ENCODE data around the gene MED16.
A peak's percentile ranks its signal among the peaks of the same experiment; 100 is the strongest.

The MED16 gene

GRCh38 chr19:872266-872951 is 20.6 kb downstream of the MED16 start:
- Histone ChIP-seq H3K36me3 (ENCODE audit: insufficient read depth, low read depth, low read length) (peaks cover 17% of the 10 kb centered on the region), H3K4me1 (ENCODE audit: insufficient read depth, low read length) (peaks cover 2% of the 10 kb centered on the region), H3K27me3 (ENCODE audit: insufficient read depth, low read length) (no peaks in the 10 kb centered on the region), H3K9ac (ENCODE audit: low read depth, low read length) (no peak overlapping the region), H3K27ac (ENCODE audit: low read length) (no peak overlapping the region), H3K9me3 (ENCODE audit: insufficient read depth, low read depth, low read length) (no peaks in the 10 kb centered on the region), H3K4me3 (ENCODE audit: low read length) (no peak overlapping the region)

- Histone ChIP-seq H3K9ac (ENCODE audit: low read depth, low read length) (no peak overlapping the region), H3K27ac (ENCODE audit: low read length) (no peak overlapping the region), H3K36me3 (ENCODE audit: insufficient read depth, low read depth, low read length) (peaks cover 18% of the 10 kb centered on the region), H3K4me3 (ENCODE audit: low read length) (no peak overlapping the region), H3K9me3 (ENCODE audit: insufficient read depth, low read depth, low read length) (no peaks in the 10 kb centered on the region), H3K4me1 (ENCODE audit: insufficient read depth, low read length) (peaks cover 4% of the 10 kb centered on the region), H3K27me3 (ENCODE audit: insufficient read depth, low read length) (no peaks in the 10 kb centered on the region)
Observed at GRCh38 chr19:871446-872265, 21.3 kb downstream of the MED16 start.

GRCh38 chr19:870963-871401 is 22.0 kb downstream of the MED16 start:
- Histone ChIP-seq H3K4me1 (ENCODE audit: insufficient read depth, low read length) (peaks cover 4% of the 10 kb centered on the region), H3K27ac (ENCODE audit: low read length) (no peak overlapping the region), H3K36me3 (ENCODE audit: insufficient read depth, low read depth, low read length) (peaks cover 12% of the 10 kb centered on the region), H3K27me3 (ENCODE audit: insufficient read depth, low read length) (no peaks in the 10 kb centered on the region), H3K4me3 (ENCODE audit: low read length) (no peak overlapping the region), H3K9ac (ENCODE audit: low read depth, low read length) (no peak overlapping the region), H3K9me3 (ENCODE audit: insufficient read depth, low read depth, low read length) (no peaks in the 10 kb centered on the region)

GRCh38 chr19:870314-870713 is 22.7 kb downstream of the MED16 start:
- H3K27ac ChIP-seq (ENCODE audit: low read length) = no peak overlapping the region
- H3K27me3 ChIP-seq (ENCODE audit: insufficient read depth, low read length) = no peaks in the 10 kb centered on the region
- H3K4me1 ChIP-seq (ENCODE audit: insufficient read depth, low read length) = peaks cover 4% of the 10 kb centered on the region
- no peak overlapping the region for H3K9ac ChIP-seq (ENCODE audit: low read depth, low read length)
- H3K4me3 ChIP-seq (ENCODE audit: low read length) = no peak overlapping the region
- H3K9me3 ChIP-seq (ENCODE audit: insufficient read depth, low read depth, low read length) = no peaks in the 10 kb centered on the region
- peaks cover 10% of the 10 kb centered on the region; the same call in 1 of the 2 replicates for H3K36me3 ChIP-seq (ENCODE audit: insufficient read depth, low read depth, low read length)

GRCh38 chr19:869245-870177 is 23.5 kb downstream of the MED16 start:
- H3K9me3 ChIP-seq (ENCODE audit: insufficient read depth, low read depth, low read length) = no peaks in the 10 kb centered on the region
- peaks cover 4% of the 10 kb centered on the region for H3K4me1 ChIP-seq (ENCODE audit: insufficient read depth, low read length)
- no peak overlapping the region for H3K27ac ChIP-seq (ENCODE audit: low read length)
- no peak overlapping the region for H3K9ac ChIP-seq (ENCODE audit: low read depth, low read length)
- H3K27me3 ChIP-seq (ENCODE audit: insufficient read depth, low read length) = no peaks in the 10 kb centered on the region
- no peak overlapping the region for H3K4me3 ChIP-seq (ENCODE audit: low read length)
- peaks cover 10% of the 10 kb centered on the region; the same call in 1 of the 2 replicates for H3K36me3 ChIP-seq (ENCODE audit: insufficient read depth, low read depth, low read length)

- Histone ChIP-seq H3K36me3 (ENCODE audit: insufficient read depth, low read depth, low read length) (peaks cover 10% of the 10 kb centered on the region; the same call in 1 of the 2 replicates), H3K4me1 (ENCODE audit: insufficient read depth, low read length) (peaks cover 4% of the 10 kb centered on the region), H3K9ac (ENCODE audit: low read depth, low read length) (no peak overlapping the region), H3K27me3 (ENCODE audit: insufficient read depth, low read length) (no peaks in the 10 kb centered on the region; the same call in 1 of the 2 replicates), H3K4me3 (ENCODE audit: low read length) (no peak overlapping the region), H3K27ac (ENCODE audit: low read length) (no peak overlapping the region), H3K9me3 (ENCODE audit: insufficient read depth, low read depth, low read length) (no peaks in the 10 kb centered on the region)
Observed at GRCh38 chr19:868458-869244, 24.3 kb downstream of the MED16 start.

GRCh38 chr19:867855-868457 is 25.0 kb downstream of the MED16 start:
- H3K36me3 ChIP-seq (ENCODE audit: insufficient read depth, low read depth, low read length) = peaks cover 10% of the 10 kb centered on the region; the same call in 1 of the 2 replicates
- H3K27ac ChIP-seq (ENCODE audit: low read length) = no peak overlapping the region
- peaks cover 5% of the 10 kb centered on the region for H3K27me3 ChIP-seq (ENCODE audit: insufficient read depth, low read length)
- H3K9ac ChIP-seq (ENCODE audit: low read depth, low read length) = no peak overlapping the region
- no peaks in the 10 kb centered on the region for H3K9me3 ChIP-seq (ENCODE audit: insufficient read depth, low read depth, low read length)
- peaks cover 4% of the 10 kb centered on the region for H3K4me1 ChIP-seq (ENCODE audit: insufficient read depth, low read length)
- H3K4me3 ChIP-seq (ENCODE audit: low read length) = no peak overlapping the region

- Histone ChIP-seq H3K4me1 (ENCODE audit: insufficient read depth, low read length) (peaks cover 4% of the 10 kb centered on the region), H3K9me3 (ENCODE audit: insufficient read depth, low read depth, low read length) (no peaks in the 10 kb centered on the region), H3K9ac (ENCODE audit: low read depth, low read length) (no peak overlapping the region), H3K4me3 (ENCODE audit: low read length) (no peak overlapping the region), H3K27me3 (ENCODE audit: insufficient read depth, low read length) (peaks cover 7% of the 10 kb centered on the region), H3K27ac (ENCODE audit: low read length) (no peak overlapping the region), H3K36me3 (ENCODE audit: insufficient read depth, low read depth, low read length) (peaks cover 10% of the 10 kb centered on the region; the same call in 1 of the 2 replicates)
Observed at GRCh38 chr19:867301-867793, 25.6 kb downstream of the MED16 start.

GRCh38 chr19:866769-867300 is 26.2 kb downstream of the MED16 start:
- no peaks in the 10 kb centered on the region for H3K9me3 ChIP-seq (ENCODE audit: insufficient read depth, low read depth, low read length)
- H3K9ac ChIP-seq (ENCODE audit: low read depth, low read length) = no peak overlapping the region
- no peak overlapping the region for H3K27ac ChIP-seq (ENCODE audit: low read length)
- peaks cover 4% of the 10 kb centered on the region for H3K4me1 ChIP-seq (ENCODE audit: insufficient read depth, low read length)
- H3K27me3 ChIP-seq (ENCODE audit: insufficient read depth, low read length) = peaks cover 7% of the 10 kb centered on the region
- H3K4me3 ChIP-seq (ENCODE audit: low read length) = no peak overlapping the region
- peaks cover 10% of the 10 kb centered on the region; the same call in 1 of the 2 replicates for H3K36me3 ChIP-seq (ENCODE audit: insufficient read depth, low read depth, low read length)

GRCh38 chr19:863315-863620 is 29.7 kb downstream of the MED16 start:
- H3K27ac ChIP-seq (ENCODE audit: low read length) = no peak overlapping the region
- H3K27me3 ChIP-seq (ENCODE audit: insufficient read depth, low read length) = peaks cover 35% of the 10 kb centered on the region
- H3K9ac ChIP-seq (ENCODE audit: low read depth, low read length) = no peak overlapping the region
- no peaks in the 10 kb centered on the region for H3K9me3 ChIP-seq (ENCODE audit: insufficient read depth, low read depth, low read length)
- H3K4me1 ChIP-seq (ENCODE audit: insufficient read depth, low read length) = peaks cover 4% of the 10 kb centered on the region
- H3K4me3 ChIP-seq (ENCODE audit: low read length) = peak overlapping the region; percentile 56; the same call in 1 of the 2 replicates
- H3K36me3 ChIP-seq (ENCODE audit: insufficient read depth, low read depth, low read length) = peaks cover 5% of the 10 kb centered on the region; the same call in 1 of the 2 replicates
